Activated CD8-positive, alpha-beta memory T cell treated with anti-CD3 and anti-CD28 coated beads, Interleukin-2, amount 50 U/mL, for 24 hours (primary cell): Measurements from ENCODE around the gene PHKB.
"Not testable (repeated sequence)": the region's sequence is repeated elsewhere in the genome, so short reads cannot be mapped to it uniquely, and the experiment has no call there.

Experiments used
- DNase-seq: peaks from one replicate; pipeline ENCODE4 v3.0.0-alpha.2; 2020; ENCODE audit errors: extremely low read depth

The PHKB gene

DNA sequence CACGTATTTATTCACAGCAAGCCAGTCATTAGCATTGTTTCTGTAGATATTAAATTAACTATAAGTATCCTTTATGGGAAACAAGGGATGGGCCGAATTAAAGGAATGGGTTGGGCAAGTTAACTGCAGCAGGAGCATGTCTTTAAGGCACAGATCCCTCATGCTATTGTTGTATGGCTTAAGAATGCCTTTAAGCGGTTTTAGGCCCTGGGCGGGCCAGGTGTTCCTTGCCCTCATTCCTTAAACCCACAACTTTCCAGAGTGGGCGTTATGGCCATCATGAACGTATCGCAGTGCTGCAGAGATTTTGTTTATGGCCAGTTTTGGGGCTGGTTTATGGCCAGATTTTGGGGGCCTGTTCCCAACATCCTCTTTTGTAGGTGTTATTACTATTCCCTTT, 9.1 kb downstream of the PHKB start:
- no peak for DNase-seq

DNA sequence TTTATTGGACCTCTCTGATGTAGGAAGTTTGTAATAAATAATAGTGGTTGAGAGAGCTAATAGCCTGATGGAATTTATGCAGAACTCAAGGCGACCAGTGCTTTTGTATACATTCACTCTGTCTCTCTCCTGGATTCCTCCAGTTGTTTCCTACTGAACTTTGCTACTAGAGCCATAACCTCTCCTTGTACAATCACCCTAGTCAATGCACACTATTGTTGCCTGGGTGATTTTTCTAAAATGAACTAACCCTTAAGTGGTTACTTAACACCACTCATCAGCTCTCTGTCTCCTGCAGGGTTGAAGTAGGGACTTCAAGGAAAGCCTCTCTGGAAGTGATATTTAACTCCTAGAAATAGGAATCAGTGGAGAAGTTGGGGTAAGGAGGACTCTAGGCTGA, 9.7 kb downstream of the PHKB start:
- no peak for DNase-seq

DNA sequence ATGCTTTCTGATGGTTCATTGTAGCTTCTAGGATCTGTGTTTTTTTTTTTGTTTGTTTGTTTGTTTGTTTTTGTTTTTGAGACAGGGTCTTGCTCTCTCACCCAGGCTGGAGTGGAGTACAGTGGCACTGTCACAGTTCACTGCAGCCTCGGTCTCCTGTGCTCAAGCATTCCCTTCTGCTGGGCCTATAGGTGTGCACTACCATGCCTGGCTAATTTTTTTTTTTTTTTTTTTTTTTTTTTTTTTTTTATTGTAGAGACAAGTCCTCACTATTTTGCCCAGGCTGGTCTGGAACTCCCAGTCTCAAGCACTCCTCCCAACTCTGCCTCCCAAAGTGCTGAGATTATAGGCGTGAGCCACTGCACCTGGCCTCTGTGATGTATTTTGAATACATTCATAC, 11.9 kb downstream of the PHKB start:
- DNase-seq, result not testable (repeated sequence)

DNA sequence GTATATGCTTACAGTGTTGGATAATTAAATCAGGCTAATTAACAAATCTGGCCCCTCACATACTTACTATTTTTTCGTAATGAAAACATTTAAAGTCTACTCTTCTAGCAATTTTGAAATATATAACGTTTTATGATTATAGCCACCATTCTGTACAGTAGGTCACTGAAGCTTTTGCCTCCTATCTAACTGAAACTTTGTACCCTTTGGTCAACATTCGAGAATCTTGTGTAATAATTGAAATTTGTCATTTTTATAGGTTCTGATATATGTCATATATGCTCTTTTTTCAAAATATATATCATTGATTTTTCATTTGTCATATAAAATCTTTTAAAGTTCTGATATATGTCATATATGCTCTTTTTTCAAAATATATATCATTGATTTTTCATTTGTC, 12.7 kb downstream of the PHKB start:
- DNase-seq, result no peak

DNA sequence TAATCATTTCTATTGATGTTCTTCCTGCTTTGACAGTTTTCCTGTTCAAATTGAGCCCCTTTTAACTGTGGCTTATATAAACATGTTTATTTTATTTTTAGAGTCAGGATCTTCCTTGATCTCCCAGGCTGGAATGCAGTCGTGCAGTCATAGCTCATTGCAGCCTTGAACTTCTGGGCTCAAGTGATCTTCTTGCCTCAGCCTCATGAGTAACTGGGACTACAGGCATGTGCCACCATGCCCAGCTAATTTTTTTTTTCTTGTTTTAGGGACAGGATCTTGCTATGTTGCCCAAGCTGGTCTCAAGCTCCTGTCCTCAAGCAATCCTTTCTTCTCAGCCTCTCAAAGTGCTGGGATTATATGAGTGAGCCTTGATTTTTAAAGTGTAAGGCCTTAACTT, 14.7 kb downstream of the PHKB start:
- no peak for DNase-seq

DNA sequence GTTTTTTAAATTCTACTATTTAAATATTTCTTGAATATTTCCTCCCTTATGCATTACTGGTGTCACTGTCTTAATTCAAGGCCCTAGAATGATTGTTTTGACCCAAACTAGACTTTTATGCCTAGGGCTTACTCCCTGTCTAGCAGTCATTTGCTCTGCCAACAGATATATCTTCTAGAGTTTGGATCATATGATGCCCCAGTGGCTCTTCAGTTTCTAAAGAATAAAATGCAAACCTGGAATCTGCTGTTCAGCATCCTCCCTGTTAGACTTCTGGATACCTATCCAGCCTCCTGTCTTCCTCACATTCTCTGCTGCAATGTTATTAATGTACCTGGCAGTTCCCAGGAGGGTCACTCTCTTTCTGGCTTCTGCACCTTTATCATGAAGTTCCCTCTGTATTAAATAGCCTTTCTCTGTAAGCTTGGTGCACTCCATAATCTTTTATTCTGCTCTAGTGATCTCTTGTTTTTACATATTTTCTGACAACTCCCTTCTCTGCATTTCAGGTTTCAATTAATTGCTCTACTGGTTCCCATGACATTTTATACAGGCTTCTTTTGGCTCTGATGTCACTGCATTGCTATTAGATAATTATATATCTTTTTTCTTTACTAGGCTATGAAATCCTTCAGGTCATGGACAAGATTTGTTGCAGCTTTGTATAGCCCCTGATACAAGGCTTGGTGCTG, 15.7 kb downstream of the PHKB start:
- DNase-seq, result no peak

DNA sequence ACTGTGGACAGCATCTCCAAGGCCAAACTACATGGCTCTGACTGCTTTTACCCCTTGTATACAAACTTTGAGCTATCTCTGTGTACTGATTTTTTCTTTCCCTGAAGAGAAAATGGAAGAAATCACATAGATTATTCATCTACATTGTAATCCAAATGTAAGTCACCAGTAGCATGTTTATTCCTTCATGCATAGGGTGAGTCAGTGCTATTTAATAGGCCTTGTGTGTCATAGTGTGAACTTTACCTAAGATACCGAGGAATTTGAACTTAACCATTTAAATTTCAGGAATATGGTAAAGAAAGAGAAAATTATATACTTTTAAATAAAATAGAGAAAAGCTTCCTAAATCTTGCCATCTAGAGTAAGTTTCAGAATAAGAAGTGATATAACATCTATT, 16.5 kb downstream of the PHKB start:
- no peak for DNase-seq

DNA sequence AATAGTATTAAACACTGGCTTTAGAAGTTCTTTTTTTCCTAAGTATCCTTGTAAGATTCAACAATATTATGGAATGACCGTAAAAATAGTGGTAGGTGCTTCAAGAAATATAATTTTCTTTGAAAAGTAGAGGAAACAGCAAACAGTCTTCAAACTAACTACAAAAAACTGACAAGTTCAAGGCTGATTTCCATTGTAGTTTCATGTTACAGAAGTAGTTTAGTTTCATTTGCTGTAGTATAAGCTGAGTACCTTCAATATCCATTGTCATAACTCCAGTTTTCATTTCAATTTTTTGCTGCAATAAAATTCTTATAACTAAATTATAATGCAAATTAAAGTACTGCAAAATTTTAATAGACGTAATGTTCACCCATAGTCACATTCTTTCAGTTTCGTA, 19.3 kb downstream of the PHKB start:
- DNase-seq, result no peak

DNA sequence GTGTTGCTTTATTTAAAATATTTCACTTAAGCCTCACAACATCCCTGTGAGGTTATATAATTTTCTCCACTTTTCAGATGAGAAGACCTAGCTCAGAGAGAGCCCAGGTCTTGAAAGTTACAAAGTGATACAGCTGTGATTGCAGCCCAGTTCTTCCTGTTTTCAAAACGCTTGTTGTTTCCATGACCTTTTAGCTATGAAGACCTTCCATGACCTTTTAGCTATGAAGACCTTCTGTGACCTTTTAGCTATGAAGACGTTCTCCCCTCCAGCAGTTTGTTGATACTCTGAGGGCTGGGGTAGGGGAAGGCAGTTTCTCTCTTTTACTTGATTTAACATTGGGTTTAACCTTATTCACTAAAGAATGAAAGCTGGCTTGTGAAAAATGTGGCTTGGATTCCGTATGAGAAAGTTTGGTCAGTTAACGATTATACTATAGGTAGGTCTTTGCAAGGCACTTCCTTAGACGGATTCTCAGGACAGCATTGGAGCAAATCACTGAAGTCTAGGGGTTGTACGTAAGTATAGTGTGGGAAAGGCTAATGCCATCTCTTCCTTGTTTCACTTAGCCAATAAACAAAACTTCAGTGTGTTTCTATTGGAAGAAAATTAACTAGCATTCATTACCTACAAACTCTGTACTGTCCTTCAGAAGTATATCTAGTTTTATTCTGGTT, 20.7 kb downstream of the PHKB start:
- no peak for DNase-seq

DNA sequence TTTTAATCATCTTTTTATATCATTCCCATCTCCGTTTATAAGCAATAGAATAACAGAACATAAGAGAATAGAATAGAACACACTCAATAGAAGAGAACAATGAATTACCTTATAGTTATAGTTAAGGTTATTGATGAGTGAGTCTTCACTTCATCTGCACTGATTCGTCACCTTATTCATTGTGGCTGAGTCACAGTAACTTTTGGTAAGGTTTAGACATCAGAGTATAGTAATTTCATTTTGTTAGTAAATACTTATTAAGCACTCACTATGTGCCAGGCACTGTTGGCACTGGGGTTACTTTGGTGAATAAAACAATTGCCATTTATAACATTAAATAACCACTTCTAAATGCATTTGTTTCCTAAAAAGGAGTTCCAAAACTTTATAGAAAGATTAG, 22.5 kb downstream of the PHKB start:
- no peak for DNase-seq

DNA sequence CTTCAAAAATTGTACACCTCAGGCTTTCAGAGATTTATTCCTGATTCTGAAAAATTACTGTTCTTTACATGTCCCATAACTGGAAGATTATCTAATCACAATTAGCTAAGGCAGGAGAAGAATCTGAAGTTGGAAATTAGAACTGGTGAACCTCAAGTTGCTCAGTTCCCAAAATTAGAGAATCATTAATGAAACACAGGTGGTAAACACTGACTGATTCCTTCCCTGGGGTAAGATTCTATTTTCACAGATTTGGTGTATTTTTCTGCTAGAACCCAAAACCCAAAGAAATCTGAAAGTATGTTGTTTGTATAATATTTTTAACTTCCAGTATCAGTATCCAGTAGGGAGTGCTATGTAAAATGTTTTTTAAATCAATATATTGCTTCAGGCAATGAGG, 25.7 kb downstream of the PHKB start:
- no peak for DNase-seq

DNA sequence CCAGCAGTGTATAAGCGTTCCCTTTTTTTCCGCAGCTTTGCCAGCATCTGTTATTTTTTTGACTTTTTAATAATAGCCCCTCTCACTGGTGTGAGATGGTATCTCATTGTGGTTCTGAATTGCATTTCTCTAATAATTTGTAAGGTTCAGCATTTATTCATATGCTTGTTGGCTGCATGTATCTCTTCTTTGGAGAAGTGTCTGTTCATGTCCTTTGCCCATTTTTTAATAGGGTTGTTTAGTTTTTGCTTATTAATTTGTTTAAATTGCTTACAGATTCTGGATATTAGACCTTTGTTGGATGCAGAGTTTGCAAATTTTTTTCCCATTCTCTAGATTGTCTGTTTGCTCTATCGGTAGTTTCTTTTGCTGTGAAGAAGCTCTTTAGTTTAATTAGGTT, 26.9 kb downstream of the PHKB start:
- no peak for DNase-seq

DNA sequence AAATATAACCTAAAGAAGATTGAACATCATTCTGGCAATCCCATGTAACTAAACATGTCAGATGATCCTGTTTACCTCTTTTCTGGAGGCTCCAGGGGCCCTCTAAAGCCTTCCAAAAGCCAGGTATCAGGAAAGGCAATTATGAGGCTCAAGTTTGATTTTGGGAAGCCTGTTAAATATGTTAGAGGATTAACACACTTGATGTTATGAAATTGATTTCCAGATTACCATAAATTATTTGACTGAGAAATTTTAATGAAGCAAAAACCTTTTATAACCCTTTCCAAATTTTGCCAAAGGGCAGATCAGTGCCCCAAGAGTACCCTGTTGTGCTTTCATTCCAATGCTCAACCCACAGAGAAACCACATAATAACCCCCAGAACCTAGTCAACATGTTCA, 29.3 kb downstream of the PHKB start:
- DNase-seq, result no peak

DNA sequence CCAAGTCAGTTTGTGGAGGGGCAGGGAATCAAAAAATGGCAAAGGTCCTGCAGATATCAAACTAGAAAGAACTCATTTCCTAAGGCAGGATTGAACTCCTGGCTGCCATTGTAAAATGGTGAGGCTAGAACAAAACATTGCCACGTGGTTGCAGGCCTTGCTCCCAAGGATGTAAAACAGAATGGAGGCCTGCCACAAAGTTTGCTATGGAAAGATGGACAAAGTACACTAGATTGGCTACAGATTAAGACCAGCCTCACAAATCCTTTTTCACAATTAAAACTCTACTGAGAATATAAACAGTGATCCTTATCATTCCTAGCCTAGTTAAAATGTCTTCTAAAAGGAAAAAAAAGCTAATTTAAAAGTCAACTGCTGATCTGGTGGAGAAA, 30.9 kb downstream of the PHKB start:
- DNase-seq, result no peak

DNA sequence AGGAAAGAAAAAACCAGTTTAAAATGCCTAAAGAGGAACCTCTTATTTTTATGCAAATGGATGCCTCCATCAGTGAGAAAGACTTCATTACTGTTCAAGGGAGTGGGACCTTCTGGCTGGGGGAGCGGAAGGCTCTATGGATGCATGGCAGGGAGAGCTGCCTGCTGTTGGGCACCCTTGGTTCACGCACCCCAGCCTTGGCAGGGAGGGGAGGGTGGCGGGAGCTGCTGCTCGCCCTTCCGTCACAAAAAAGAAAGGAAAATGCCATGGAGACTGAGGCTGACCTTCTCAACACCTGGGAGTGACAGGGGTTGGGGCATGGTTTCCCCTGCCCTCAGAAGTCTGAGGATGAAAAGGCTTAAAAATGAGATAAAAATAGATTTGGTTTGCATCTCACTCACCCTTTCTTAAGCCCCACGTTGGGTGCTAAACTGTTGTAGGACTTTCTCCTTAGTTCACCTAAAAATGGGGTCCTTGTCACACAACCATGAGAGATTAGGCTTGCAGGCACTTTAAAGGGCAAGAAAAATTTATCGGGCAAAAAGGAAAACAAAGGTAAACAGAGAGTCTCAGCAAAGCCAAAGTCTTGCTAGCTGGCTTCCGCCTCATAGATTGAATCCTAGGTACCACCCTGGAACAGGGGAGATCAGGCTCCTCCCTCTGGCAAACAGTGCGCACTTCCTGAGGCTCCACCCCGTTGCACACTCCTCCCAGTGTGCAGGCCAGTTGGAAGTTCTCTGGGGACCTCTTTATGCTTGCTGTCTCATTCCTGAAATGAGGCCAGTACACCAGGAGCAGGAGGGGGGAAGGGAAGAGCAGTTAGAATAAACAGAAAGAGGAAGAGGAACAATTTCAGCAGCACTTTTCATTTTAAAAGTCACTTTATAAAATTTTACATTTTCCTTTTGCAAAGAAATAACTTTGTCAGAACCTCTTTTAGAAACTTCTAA, 31.6 kb downstream of the PHKB start:
- DNase-seq, result no peak

DNA sequence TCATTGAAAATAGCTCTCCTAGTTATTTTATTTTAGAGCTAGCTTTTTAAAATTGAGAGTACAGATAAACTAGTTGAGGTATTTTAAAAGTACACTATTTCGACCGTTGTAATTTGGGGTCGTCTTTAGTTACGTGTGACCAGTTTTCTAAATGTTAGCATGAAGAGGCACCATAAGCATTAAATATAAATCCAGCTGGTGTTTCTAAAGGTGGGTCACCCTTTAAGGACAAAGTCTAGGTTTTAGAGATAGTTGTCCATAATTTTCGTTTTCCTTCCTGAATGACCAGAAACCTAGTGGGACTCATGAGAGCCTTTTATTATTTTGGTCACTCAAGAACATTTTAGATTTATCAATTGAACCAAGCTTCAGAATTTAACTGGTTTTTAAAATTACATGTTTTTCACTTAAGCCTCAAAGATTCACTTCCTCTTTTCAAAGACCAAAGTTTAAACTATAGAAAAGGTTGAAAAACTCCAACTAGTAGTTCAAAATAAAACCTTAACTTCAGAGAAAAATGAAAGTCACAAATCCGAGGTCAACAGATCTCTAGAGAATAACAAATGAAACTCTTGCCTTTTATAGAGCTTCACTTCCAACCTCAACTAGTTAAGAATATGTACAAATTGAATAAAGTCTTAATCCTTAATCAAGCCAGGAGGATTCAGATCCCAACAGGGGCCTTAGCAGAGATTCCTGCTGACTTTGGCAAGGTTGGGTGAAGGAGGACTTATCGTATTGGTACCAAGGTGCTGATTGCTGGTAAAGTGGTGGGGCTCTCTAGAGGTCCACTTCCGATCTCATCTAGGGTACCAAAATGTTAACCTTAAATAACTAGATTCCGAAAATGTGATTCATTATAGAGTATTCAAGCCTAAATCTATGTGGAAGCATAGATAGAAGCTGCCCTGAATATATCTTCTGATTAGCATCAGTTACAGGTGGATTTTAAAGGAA, 32.5 kb downstream of the PHKB start:
- DNase-seq, result no peak

DNA sequence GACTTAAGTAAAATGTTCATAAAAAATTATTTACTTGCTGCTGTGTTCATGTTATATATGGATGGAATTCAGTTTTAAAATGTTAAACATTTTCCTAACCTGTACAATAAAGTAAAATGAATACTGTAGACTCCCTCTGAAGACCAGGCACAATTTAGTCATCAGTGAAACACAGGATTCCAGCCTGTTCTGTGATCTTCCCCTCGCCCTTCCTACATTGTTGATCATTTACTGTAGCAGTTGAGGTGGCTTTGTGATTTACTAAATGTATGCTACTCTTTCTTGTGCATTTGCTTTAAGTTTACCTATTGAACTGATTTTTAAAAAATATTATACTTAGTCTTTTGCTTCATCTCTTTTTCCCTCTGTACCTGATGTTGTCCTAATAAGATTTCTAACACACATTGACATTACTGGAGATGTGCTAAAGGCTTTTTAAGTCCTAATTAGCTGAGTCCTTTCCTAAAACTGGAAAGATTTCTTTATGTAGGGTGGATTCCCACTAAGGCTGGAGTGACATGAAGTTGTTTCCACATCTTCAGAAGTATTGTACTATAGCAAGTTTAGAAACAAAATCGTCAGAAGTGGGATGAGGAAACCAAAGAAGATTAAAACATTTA, 38.1 kb downstream of the PHKB start:
- no peak for DNase-seq

DNA sequence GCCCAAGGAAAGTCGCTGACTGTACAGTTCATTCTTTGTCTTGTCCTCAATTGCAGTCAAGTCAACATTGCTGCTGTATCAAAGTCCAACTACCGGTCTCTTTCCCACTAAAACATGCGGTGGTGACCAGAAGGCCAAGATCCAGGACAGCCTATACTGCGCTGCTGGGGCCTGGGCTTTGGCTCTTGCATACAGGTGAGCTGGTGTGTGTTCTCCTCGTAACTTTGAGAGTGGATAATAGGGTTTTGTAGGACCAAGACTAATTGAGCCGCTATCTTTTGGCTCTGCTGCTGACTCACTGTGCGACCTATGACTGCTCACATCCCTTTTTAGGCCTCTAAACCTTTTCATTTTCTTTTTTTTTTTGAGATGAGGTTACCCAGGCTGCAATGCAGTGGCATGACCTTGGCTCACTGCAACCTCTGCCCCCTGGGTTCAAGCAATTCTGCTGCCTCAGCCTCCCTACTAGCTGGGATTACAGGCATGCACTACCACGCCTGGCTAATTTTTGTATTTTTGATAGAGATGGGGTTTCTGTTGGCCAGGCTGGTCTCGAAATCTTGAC, 38.7 kb downstream of the PHKB start:
- no peak for DNase-seq

DNA sequence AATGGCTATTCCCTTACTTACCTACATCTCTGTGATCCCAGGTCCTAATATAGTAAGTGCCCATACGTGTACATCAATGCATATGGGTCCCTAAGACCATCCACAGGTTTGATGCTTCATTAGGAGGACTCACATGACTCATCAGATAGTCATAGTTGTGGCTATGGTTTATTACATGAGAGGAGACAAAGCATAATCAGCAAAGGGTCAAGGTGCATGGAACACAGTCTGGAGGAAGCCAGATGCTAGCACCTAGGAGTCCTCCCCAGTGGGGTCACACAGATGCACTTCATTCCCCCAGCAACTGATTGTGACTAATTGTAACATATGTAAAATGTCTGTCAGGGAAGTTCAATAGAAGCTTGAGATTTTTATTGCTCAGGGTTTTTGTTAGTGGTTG, 42.8 kb downstream of the PHKB start:
- no peak for DNase-seq

DNA sequence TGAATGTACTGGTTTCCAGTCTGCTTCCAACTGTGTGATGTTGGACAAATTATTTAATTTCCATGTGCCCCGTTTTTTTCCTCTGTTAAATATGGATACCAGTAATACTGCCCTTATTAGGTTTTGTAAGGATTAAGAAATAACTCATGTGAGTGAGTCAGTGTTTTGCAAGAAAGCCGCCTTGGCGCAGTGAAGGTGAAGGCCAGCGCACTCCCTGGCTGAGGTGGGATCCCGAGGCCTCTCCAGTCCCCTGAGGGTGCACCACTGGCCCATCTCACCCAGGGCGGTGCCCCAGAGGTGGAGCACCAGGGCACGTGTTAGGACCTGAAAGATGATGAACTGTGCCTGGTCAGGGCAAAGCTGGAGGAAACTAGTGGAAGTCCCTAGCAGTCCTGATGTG, 43.5 kb downstream of the PHKB start:
- DNase-seq, result no peak

DNA sequence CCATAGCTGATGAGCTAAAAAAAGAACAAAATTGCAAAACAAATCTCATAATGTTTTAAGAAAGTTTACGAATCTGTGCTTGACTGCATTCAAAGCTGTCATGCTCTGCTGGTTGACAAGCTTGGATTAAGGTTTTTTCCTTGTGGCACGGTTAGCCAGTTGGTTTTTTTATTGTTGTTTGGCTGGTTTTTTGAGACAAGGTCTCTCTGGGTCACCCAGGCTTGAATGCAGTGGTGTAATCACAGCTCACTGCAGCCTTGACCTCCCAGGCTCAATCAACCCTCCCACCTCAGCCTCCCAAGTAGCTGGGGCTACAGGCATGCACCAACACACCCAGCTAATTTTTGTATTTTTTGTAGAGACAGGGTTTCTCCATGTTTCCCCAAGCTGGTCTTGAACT, 45.7 kb downstream of the PHKB start:
- DNase-seq, result no peak
